Keratinocyte (primary cell): ENCODE data around the gene CHCHD2.

Source experiments
- CTCF ChIP-seq, 3 experiments: IDR thresholded peaks in 1 of 3; conservative IDR thresholded peaks in 1 of 3; optimal IDR thresholded peaks in 1 of 3; 2 replicates in 2 of 3; 3 replicates in 1 of 3; pipeline versions ENCODE3 to v1.5.1; 2011; ENCODE audit warnings: low read length in 3 of 3, mild to moderate bottlenecking in 3 of 3, moderate library complexity in 2 of 3, control low read depth in 1 of 3, inconsistent platforms in 1 of 3; ENCODE audit not compliant: insufficient read depth in 2 of 3; ENCODE audit errors: extremely low read depth in 1 of 3
- EZH2 ChIP-seq: IDR thresholded peaks from one replicate; pipeline ENCODE4 v1.6.1; 2012; ENCODE audit warnings: inconsistent platforms, mild to moderate bottlenecking, low read length, moderate library complexity

GRCh38 chr7:56063882-56064625 lies 42.2 kb downstream of the CHCHD2 start, which contains the start of gene SUMF2:
- TF ChIP-seq CTCF (optimal IDR thresholded peaks at IDR 0.05 in 1 of 3, IDR thresholded peaks at IDR 0.05 in 1 of 3, conservative IDR thresholded peaks at IDR 0.05 in 1 of 3; ENCODE audit: extremely low read depth in 1 of 3, insufficient read depth in 2 of 3, low read length in 3 of 3), result peak in 2 of 3 experiments; percentile 15 to 27
- no peak for TF ChIP-seq EZH2
